GM19193 (cell line): ENCODE data around the gene UBAP2L.

Experiments
- POLR2A ChIP-seq: IDR thresholded peaks from 4 replicates; pipeline ENCODE4 v1.6.1; 2011; ENCODE audit not compliant: insufficient read depth, insufficient read length; ENCODE audit errors: extremely low read depth

The UBAP2L gene

DNA sequence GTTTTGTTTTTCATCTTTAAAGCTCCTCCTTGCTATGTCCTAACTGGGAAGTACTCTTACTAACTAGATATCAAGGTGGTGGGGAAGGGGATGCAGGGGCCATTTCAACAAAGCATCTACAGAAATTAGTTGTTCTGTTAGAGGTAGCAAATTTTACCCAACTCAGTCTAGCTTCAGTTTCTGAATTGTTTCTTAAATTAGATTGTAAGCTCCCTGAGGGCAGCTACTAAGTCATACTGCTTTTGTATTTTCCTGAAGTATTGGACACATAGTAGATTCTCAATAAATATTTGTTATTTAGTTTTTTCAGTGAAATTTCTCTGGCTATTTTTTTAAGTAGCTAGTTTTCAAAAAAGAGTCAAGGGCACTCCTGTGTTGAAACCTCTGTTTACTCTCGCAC is 1.8 kb downstream of the UBAP2L start:
- no peak for TF ChIP-seq POLR2A

DNA sequence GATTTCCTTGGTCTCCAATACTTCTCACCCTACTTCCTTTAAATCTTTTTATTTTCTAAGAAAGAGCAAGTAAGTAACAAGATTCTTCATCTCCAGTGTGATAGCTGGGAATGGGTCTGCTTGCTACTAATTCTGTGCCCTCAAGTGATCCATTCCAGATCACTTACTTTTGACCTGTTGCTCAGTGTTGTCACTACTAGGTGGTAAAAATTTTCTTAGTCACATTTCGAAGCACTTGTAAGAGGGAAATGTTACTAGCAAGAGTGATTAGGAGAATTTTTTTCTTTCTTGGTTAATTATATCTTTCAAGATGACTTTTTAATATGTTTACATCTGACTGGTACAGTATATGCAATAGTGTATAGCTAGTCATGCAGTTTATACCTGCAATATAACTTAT is 2.2 kb downstream of the UBAP2L start:
- TF ChIP-seq POLR2A = no peak

DNA sequence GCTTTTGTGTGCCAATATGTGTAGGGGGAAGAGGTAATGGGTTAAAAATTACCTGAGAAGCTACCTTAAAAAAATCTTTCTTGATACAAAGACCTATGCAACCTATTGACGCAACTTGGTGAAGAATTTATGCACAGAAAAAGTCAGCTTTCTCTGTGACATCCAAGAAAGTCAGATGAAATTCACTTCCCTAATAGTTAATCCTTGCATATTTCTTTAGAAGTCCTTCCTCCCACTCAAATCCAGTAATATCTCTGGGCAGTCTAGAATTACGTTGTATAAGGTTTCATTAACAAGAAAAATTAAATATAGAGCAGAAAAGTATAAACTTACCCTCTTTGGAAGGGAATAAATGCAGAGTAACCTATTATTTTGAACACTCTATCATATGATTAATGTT is 2.9 kb downstream of the UBAP2L start:
- TF ChIP-seq POLR2A = no peak

DNA sequence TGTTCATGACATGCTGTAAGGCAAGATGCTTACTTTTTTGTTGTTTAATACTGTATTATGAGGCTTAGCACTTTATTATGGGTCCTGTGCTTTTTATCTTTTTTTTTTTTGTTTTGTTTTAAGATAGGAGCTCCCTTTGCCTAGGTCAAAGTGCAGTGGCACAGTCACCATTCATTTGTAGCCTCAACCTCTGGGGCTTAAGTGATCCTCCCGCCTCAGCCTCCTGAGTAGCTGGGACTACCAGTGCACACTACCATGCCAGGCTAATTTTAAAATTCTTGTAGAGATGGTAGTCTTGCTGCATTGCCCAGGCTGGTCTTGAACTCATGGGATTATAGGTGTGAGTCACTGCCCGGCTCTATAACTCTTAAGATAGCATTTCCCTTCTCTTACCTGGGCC is 4.6 kb downstream of the UBAP2L start:
- no peak for TF ChIP-seq POLR2A

DNA sequence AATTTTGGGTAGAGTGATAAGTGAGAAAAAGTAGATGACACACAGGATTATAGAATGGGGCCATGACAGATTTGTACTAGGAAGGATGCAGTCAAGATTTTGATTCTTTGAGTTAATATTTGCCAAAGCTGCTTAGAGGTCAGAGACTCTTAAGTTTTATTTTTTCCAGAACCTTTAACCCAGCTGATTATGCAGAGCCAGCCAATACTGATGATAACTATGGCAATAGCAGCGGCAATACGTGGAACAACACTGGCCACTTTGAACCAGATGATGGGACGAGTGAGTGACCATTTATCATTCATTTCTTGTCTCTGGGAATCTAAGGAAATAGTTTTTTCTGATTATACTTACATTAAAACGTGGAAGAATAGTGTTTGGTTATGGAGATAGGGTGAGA is 16.1 kb downstream of the UBAP2L start:
- no peak for TF ChIP-seq POLR2A

DNA sequence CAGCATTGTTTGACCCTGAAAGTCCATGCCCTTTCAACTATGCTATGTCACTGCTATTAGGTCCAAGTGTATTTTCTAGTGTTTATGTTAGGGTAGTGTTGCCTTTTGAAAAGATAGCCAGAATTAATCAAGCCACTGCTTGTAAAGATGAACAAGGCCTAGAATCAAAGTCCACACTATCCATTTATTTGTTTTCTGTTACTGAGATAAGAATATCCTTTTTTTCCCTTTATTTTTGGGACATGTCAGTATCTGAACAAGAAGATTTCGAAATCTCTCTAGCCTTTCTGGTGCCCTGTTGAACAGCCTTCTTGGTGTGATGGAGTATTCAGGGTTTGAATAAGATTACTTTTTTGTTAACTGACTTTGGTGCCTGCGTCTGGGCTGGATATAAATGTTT is 16.7 kb downstream of the UBAP2L start:
- no peak for TF ChIP-seq POLR2A

DNA sequence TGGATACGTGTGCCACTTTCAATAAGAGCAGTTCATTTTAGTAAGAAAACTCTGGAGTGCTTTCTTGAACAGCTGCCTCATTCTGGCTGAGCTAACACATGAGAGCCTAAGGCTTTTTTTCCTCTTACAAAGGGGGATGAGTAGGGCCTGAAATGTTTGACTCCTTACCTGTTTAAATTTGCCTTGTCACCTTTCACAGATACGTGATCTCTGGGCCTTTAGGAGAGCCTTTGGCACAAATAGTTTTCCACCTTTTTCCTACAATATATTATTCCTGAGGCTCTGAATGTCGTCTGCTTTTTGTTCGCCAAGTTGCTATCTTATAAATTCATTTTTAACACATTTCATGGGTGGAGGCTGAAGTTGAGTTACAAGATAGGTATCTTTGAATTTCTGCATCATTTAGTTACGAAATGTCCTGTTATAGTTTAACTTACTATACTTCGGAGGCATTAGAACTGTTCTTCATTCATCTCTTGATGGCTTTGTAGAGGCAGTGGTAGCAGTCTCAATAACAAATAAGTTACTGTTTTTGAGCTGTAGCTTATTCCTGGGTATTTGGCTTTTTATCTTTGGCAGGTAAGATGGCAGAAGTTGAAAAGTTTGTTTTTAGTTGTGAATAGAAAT is 17.2 kb downstream of the UBAP2L start:
- TF ChIP-seq POLR2A = no peak

DNA sequence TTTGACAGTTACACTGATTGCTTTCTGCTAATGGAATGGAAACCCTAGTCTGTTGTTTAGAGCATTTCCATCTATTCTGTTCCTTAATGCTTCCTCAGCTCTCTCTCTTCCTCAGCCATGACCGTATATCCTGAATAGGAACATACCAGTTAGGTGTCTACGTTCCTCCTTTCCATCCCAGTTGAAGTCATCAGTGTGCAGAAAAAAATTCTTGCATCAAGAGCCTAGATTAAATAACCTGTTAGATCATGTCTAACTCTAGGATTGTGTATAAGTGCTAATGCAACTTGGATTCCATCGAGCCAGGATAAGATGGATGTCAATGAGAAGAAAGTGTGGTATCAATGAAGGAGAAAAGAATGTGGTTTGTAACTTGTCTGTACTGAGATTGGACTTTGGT is 18.7 kb downstream of the UBAP2L start:
- no peak for TF ChIP-seq POLR2A

DNA sequence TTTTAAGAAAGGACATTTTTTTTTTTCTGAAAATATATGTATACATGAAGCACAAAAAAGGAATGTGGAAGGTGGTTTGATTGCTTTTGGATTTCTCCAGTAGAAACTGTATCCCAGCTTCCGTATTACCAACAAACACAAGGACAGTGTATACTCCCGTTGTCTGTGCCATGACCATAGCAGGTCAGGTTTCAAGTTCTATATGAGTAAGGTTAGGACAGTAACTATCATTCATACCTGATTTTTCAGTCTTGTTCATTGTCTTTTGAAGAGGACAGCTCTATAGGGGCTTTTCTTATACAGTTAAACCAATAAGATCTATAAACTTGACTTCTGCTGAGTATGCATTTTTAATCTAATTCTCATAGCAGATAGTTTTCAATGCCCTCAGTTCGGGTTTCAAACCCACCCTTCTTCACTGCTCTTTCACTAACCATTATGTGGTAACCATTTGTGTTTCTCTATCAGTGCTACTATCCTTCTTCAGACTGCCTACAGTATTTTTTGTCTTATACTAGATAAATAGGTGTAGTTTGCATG is 19.6 kb downstream of the UBAP2L start:
- TF ChIP-seq POLR2A = no peak

DNA sequence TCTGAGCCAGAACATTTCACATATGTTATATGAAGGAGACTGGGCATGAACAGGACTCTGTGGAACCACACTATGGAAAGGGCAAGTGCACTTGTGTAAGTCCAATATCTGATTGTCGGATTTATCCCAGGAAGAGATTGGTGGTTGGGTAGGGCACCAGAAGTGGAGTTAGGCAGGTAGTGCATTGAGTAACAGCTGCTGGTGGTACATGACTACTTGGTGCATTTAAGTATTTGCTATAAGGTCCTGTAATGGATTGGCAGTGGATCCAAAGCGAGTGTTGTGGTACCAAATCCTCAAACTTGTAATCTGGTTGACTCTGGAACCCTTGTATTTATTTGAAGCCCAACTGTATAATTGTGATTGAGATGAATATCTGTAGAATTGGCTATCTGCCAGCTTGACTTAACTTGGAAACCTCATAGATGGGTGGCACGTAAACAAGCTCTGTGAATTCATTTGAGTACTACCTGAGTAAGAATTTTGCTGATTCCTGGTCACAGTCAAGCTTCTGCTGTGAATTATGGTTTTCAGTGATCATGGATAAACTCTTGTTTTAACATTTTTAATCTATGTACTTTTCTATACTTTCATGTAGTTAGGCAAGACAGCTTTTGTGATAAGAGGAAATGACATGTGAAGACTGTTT is 21.1 kb downstream of the UBAP2L start:
- TF ChIP-seq POLR2A = no peak

DNA sequence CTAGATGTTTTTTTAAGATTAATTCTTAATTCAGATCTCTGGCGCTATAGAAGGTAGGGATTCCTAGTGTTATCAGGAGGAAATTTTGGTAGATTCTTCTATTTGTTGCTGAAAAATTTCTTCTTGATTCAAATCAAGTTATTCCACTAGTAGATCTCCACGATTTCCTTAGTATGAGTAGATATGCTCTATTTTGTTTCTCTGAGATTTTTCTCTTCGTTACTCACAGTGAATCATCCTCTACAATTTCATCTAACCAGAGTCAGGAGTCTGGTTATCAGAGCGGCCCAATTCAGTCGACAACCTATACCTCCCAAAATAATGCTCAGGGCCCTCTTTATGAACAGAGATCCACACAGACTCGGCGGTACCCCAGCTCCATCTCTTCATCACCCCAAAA is 32.9 kb downstream of the UBAP2L start:
- no peak for TF ChIP-seq POLR2A

DNA sequence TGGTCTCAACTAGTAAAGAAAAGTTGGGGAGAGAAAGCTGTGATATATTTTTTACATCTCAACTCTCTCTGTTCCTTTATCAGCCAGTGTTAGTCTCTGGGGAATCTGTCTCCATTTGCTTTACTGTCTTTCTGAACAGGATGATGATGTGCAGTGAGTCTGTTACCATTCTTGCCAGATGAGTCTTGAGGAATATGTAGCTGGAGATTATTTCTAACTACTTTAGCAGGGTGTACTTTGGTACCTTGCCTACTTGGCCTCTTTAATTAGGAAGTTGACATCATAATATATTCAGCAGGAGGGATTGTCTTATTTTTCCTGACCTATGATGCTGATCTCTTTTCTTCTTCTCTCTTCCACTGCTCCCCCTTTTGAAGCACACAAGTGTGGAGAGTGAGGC is 35.9 kb downstream of the UBAP2L start:
- no peak for TF ChIP-seq POLR2A

DNA sequence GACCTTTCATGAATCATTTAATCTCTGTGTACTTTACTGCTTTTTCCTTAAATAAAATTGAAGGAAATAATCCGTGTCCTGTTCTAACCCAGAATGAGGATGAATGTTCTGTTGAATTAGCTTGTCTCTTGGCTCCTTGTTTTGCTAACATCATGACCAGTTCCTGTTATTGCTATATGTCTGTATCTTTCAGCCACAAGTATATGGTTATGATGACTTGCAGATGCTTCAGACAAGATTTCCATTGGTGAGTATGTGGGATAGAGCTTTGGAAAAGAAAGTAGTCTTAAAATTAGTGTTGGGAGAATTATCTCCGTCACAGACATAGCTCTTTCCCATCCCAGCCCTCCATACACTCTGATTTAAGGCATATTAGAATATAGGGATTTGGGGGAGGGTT is 38.0 kb downstream of the UBAP2L start:
- no peak for TF ChIP-seq POLR2A

DNA sequence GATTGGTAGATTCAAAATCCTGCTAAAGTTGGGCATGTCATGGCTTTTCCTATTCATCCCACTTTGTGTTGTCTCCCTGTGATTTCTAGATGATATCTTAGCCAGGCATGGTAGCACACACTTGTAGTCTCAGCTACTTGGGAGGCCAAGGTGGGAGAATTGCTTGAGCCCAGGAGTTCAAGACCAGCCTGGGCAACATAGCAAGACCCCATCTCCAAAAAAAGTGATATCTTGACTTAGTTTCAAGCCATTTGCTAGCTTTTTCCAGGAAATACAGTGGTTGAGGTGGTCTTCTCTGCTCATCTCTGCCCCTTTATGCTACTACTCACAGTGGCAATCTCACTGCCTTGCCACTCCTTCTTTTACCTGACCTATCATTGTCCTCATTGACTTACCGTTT is 39.4 kb downstream of the UBAP2L start:
- no peak for TF ChIP-seq POLR2A

DNA sequence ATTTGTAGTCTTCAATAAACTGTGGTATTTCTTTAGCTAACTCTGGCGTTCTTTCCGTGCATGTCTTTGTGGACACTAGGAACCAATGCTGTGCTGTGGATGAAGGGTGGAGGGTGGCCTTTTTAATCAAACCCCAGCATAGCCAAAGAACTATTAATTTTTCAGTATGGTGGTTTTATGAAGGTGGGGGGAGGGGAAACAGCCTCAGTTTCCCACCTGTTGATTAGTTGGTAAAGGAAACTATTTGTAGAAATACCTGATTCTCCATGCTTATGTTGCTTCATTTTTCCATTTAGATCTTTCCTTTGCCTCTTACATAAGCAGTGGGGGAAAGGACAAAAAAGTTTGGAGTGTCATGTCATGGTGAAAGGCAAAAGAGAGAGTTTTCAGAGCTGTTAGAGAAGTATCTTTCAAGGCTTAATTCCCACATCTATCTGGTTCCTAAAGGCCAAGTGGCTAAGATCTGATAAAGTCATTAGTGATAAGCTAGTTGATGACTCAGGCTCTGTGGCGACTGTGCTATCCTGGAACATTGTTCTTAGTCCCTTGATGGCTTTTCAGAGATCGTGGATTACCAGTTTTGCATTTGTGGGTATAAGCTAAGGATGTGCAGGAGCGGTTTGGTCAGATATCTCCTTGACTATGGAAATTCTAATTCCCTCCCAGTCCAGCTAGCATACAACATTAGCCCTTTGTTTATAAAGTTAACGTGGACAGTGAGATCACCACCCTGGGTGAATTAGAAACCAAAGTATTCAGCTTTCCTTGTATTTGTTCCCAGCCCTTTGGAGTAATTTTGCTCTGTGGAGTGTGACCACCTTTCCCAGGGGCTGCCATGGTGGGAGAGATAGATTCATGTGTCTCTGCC is 42.9 kb downstream of the UBAP2L start:
- TF ChIP-seq POLR2A = no peak

DNA sequence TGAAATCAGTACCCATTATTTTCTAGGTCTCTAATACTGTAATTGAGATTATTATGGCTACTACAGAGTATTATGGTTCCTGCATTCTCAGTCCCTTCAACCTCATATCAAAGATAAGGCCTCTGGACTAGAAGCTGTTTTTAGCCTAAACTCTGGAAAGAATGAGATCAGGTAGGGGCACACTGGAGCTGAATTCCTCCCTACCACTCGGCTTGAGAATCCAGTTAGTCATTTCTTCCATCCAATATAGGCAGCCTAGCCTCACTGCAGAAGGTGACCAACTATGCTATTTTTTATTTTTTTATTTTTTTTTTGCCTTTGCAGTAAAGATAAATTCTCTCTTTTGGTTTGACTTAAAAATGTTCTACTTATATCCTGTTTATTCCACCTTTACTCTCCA is 43.7 kb downstream of the UBAP2L start:
- TF ChIP-seq POLR2A = no peak
